Activated CD4-positive, CD25-positive, alpha-beta regulatory T cell treated with anti-CD3 and anti-CD28 coated beads, Interleukin-2, amount 50 U/mL, for 24 hours (primary cell): ENCODE data around the gene DPP6.

Source experiments
- ATAC-seq, 2 donors: fragments of 150-1000 bp; cut with Tn5 transposase; one replicate each; pipeline ENCODE4 v1.10.0; 2021; ENCODE audit warnings: mild to moderate bottlenecking in 1 of 2, moderate library complexity in 1 of 2

Gene DPP6

GRCh38 chr7:154474903-154475520 lies 422.8 kb downstream of the DPP6 start:
- ATAC-seq: no peak

GRCh38 chr7:154475864-154476263 lies 423.7 kb downstream of the DPP6 start:
- ATAC-seq: no peak

- ATAC-seq: no peak
Measured at GRCh38 chr7:154480817-154481216, 428.6 kb downstream of the DPP6 start.

- no peak for ATAC-seq
Measured at GRCh38 chr7:154482863-154483262, 430.7 kb downstream of the DPP6 start.

- ATAC-seq: no peak
Measured at GRCh38 chr7:154484406-154484805, 432.2 kb downstream of the DPP6 start.

- ATAC-seq: no peak
Measured at GRCh38 chr7:154484943-154485342, 432.7 kb downstream of the DPP6 start.

GRCh38 chr7:154489897-154490296 lies 437.7 kb downstream of the DPP6 start:
- no peak for ATAC-seq

GRCh38 chr7:154493594-154493993 lies 441.4 kb downstream of the DPP6 start:
- ATAC-seq: no peak

- ATAC-seq: no peak
Measured at GRCh38 chr7:154497751-154498150, 445.6 kb downstream of the DPP6 start.

- ATAC-seq: no peak
Measured at GRCh38 chr7:154503962-154504550, 451.9 kb downstream of the DPP6 start.

GRCh38 chr7:154504918-154505317 lies 452.7 kb downstream of the DPP6 start:
- ATAC-seq: no peak

- no peak for ATAC-seq
Measured at GRCh38 chr7:154505362-154505761, 453.2 kb downstream of the DPP6 start.

- ATAC-seq: no peak
Measured at GRCh38 chr7:154509192-154509591, 457.0 kb downstream of the DPP6 start.

GRCh38 chr7:154512121-154512833 lies 460.1 kb downstream of the DPP6 start:
- no peak for ATAC-seq

GRCh38 chr7:154517768-154518167 lies 465.6 kb downstream of the DPP6 start:
- ATAC-seq: no peak

- no peak for ATAC-seq
Measured at GRCh38 chr7:154519229-154519628, 467.0 kb downstream of the DPP6 start.

GRCh38 chr7:154530136-154530535 lies 477.9 kb downstream of the DPP6 start:
- no peak for ATAC-seq

- ATAC-seq: no peak
Measured at GRCh38 chr7:154532771-154533170, 480.6 kb downstream of the DPP6 start.

- ATAC-seq: no peak
Measured at GRCh38 chr7:154540596-154540995, 488.4 kb downstream of the DPP6 start.

- no peak for ATAC-seq
Measured at GRCh38 chr7:154541606-154542005, 489.4 kb downstream of the DPP6 start.

- no peak for ATAC-seq
Measured at GRCh38 chr7:154546946-154547587, 494.9 kb downstream of the DPP6 start.

GRCh38 chr7:154553711-154554265 lies 501.6 kb downstream of the DPP6 start:
- no peak for ATAC-seq

- ATAC-seq: no peak
Measured at GRCh38 chr7:154559454-154559853, 507.3 kb downstream of the DPP6 start.
